H1 (cell line): ENCODE measurements around the gene PURA.

Experiments used
- CREB1 ChIP-seq: IDR thresholded peaks from 2 replicates; pipeline ENCODE4 v1.6.1; 2012; ENCODE audit warnings: inconsistent platforms
- CTCF ChIP-seq, 3 experiments: IDR thresholded peaks; 1 replicate in 2 of 3; 2 replicates in 1 of 3; pipeline versions ENCODE4 v1.5.1 to v1.6.1; 2011; ENCODE audit warnings: low read length in 3 of 3, mild to moderate bottlenecking in 3 of 3, inconsistent platforms in 2 of 3, low read depth in 1 of 3, moderate library complexity in 1 of 3; ENCODE audit not compliant: insufficient read depth in 1 of 3; ENCODE audit errors: control extremely low read depth in 1 of 3
- EZH2 ChIP-seq: fragments of 200-600 bp; sonication (generic); IDR thresholded peaks from 2 replicates; pipeline ENCODE4 v1.7.1; 2012; ENCODE audit warnings: low read depth, mild to moderate bottlenecking, moderate library complexity, low read length, inconsistent platforms; ENCODE audit not compliant: severe bottlenecking
- KDM1A ChIP-seq: fragments of 200-600, 300-600 bp; sonication (generic); IDR thresholded peaks from 2 replicates; pipeline ENCODE4 v1.7.1; 2016; ENCODE audit warnings: mild to moderate bottlenecking, low read length, borderline replicate concordance
- POLR2AphosphoS5 ChIP-seq: IDR thresholded peaks from 2 replicates; pipeline ENCODE4 v1.6.1; 2011; ENCODE audit warnings: low read depth, low read length
- RBBP5 ChIP-seq: IDR thresholded peaks from 2 replicates; pipeline ENCODE4 v1.7.1; 2012; ENCODE audit warnings: low read depth, mild to moderate bottlenecking, inconsistent platforms, low read length, moderate library complexity, borderline replicate concordance
- RFX5 ChIP-seq: IDR thresholded peaks from 2 replicates; pipeline ENCODE4 v1.6.1; 2011; ENCODE audit warnings: low read depth, low read length, improper control_type of control experiment, borderline replicate concordance
- RXRA ChIP-seq: IDR thresholded peaks from 2 replicates; pipeline ENCODE4 v1.6.1; 2011; ENCODE audit warnings: low read depth, mild to moderate bottlenecking, low read length, moderate library complexity; ENCODE audit not compliant: insufficient read depth
- SIRT6 ChIP-seq: IDR thresholded peaks from one replicate; pipeline ENCODE4 v1.7.1; 2012; ENCODE audit warnings: low read length, inconsistent platforms
- SP1 ChIP-seq: IDR thresholded peaks from 2 replicates; pipeline ENCODE4 v1.6.1; 2011; ENCODE audit warnings: low read depth, low read length
- TBP ChIP-seq: IDR thresholded peaks from 2 replicates; pipeline ENCODE4 v1.6.1; 2011; ENCODE audit warnings: low read depth, low read length, improper control_type of control experiment
- TEAD4 ChIP-seq: IDR thresholded peaks from 2 replicates; pipeline ENCODE4 v1.6.1; 2012; ENCODE audit warnings: low read depth, low read length, inconsistent platforms, mixed read lengths
- TF ChIP-seq, protein P1 (sequence below): IDR thresholded peaks from 2 replicates; pipeline ENCODE4 v1.6.1; 2011; ENCODE audit warnings: low read length, improper control_type of control experiment

GRCh38 chr5:140107312-140108092, 6.4 kb upstream of the PURA start:
- TF ChIP-seq, protein P1, sequence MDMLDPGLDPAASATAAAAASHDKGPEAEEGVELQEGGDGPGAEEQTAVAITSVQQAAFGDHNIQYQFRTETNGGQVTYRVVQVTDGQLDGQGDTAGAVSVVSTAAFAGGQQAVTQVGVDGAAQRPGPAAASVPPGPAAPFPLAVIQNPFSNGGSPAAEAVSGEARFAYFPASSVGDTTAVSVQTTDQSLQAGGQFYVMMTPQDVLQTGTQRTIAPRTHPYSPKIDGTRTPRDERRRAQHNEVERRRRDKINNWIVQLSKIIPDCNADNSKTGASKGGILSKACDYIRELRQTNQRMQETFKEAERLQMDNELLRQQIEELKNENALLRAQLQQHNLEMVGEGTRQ, result no peak
- TF ChIP-seq TBP, result no peak
- TF ChIP-seq EZH2, result no peak
- TF ChIP-seq SIRT6, result no peak
- TF ChIP-seq SP1, result no peak
- peak; percentile 92 for TF ChIP-seq CREB1
- no peak for TF ChIP-seq POLR2AphosphoS5
- no peak for TF ChIP-seq RFX5
- no peak for TF ChIP-seq KDM1A
- no peak for TF ChIP-seq CTCF (IDR thresholded peaks at IDR 0.05; ENCODE audit: control extremely low read depth in 1 of 3, insufficient read depth in 1 of 3, low read depth in 1 of 3, low read length in 3 of 3)
- TF ChIP-seq RXRA, result no peak
- TF ChIP-seq TEAD4, result peak; percentile 51; the same call in 1 of the 2 replicates
- no peak; the same call in 1 of the 2 replicates for TF ChIP-seq RBBP5
